ENCODE results near the gene MYBPHL.

Gene MYBPHL

GRCh38 chr1:109306832-109307273, at the start of gene MYBPHL:
MYBPHL (minus strand) TSS chr1:109307011; CDS start chr1:109306991, 20 bp downstream.
- in situ Hi-C loops (cut with MboI; ENCODE audit: low sequenced_read_pairs, unreplicated experiment) = no loop called here
- TF ChIP-seq CTCF (IDR thresholded peaks at IDR 0.05; ENCODE audit: borderline replicate concordance, control extremely low read depth, extremely low read depth, insufficient read depth, missing control alignments) = no peak
- no peak for DNase-seq (ENCODE audit: low spot score)

GRCh38 chr1:109356505-109356904, 49.7 kb upstream of the MYBPHL start:
- no peak for TF ChIP-seq CTCF (IDR thresholded peaks at IDR 0.05; ENCODE audit: borderline replicate concordance, control extremely low read depth, extremely low read depth, insufficient read depth, missing control alignments)
- in situ Hi-C loops (cut with MboI; ENCODE audit: low sequenced_read_pairs, unreplicated experiment) = no loop called here
- DNase-seq (ENCODE audit: low spot score) = no peak

GRCh38 chr1:109354929-109355328, 48.1 kb upstream of the MYBPHL start:
- in situ Hi-C loops (cut with MboI; ENCODE audit: low sequenced_read_pairs, unreplicated experiment) = no loop called here
- no peak for TF ChIP-seq CTCF (IDR thresholded peaks at IDR 0.05; ENCODE audit: borderline replicate concordance, control extremely low read depth, extremely low read depth, insufficient read depth, missing control alignments)
- DNase-seq (ENCODE audit: low spot score) = no peak

- no peak for TF ChIP-seq CTCF (IDR thresholded peaks at IDR 0.05; ENCODE audit: borderline replicate concordance, control extremely low read depth, extremely low read depth, insufficient read depth, missing control alignments)
- in situ Hi-C loops (cut with MboI; ENCODE audit: low sequenced_read_pairs, unreplicated experiment) = no loop called here
- DNase-seq (ENCODE audit: low spot score) = no peak
These were observed 44.6 kb upstream of the MYBPHL start for GRCh38 chr1:109351457-109351856.

GRCh38 chr1:109350655-109351054, 43.8 kb upstream of the MYBPHL start:
- TF ChIP-seq CTCF (IDR thresholded peaks at IDR 0.05; ENCODE audit: borderline replicate concordance, control extremely low read depth, extremely low read depth, insufficient read depth, missing control alignments) = no peak
- in situ Hi-C loops (cut with MboI; ENCODE audit: low sequenced_read_pairs, unreplicated experiment) = no loop called here
- no peak for DNase-seq (ENCODE audit: low spot score)

- in situ Hi-C loops (cut with MboI; ENCODE audit: low sequenced_read_pairs, unreplicated experiment) = no loop called here
- DNase-seq (ENCODE audit: low spot score) = no peak
- no peak for TF ChIP-seq CTCF (IDR thresholded peaks at IDR 0.05; ENCODE audit: borderline replicate concordance, control extremely low read depth, extremely low read depth, insufficient read depth, missing control alignments)
These were observed 43.4 kb upstream of the MYBPHL start for GRCh38 chr1:109350182-109350581.

- DNase-seq (ENCODE audit: low spot score) = no peak
- in situ Hi-C loops (cut with MboI; ENCODE audit: low sequenced_read_pairs, unreplicated experiment) = no loop called here
These were observed 40.7 kb upstream of the MYBPHL start for GRCh38 chr1:109347511-109347910.

More at GRCh38 chr1:109347511-109347910, 40.7 kb upstream of the MYBPHL start:
- no peak for TF ChIP-seq CTCF (IDR thresholded peaks at IDR 0.05; ENCODE audit: borderline replicate concordance, control extremely low read depth, extremely low read depth, insufficient read depth, missing control alignments)

Data from GM13976 (cell line).